ENCODE measurements around the gene PPY.
"Not testable (repeated sequence)": the region's sequence is repeated elsewhere in the genome, so short reads cannot be mapped to it uniquely, and the experiment has no call there.

PPY gene

GRCh38 chr17:43901861-43902589 is 40.3 kb downstream of the PPY start:
- no peak for DNase-seq

- no peak for DNase-seq
Measured at GRCh38 chr17:43900858-43901754, 41.2 kb downstream of the PPY start.

- peak; percentile 65 for DNase-seq
Measured at GRCh38 chr17:43900183-43900857, 42.0 kb downstream of the PPY start.

- DNase-seq, result no peak
Measured at GRCh38 chr17:43898446-43898845, 43.8 kb downstream of the PPY start.

- DNase-seq, result no peak
Measured at GRCh38 chr17:43897831-43898230, 44.4 kb downstream of the PPY start.

- not testable (repeated sequence) for DNase-seq
Measured at GRCh38 chr17:43894494-43894893, 47.8 kb downstream of the PPY start.

- DNase-seq, result no peak
Measured at GRCh38 chr17:43892647-43892952, 49.7 kb downstream of the PPY start.

- DNase-seq, result no peak
Measured at GRCh38 chr17:43891851-43892646, 50.2 kb downstream of the PPY start.
